BLaER1 treated with 17β-estradiol and CSF1 and Interleukin-3, amounts not matched to agents 10 nM and 100 nM (cell line): ENCODE data around the gene ATF6.

Experiments
- H3K27ac ChIP-seq, 11 experiments: shearing (Covaris generic); formaldehyde crosslinking; 2 replicates each; pipeline ENCODE4 v1.8.1; 2022
- H3K27me3 ChIP-seq, 11 experiments: shearing (Covaris generic); formaldehyde crosslinking; 2 replicates each; pipeline ENCODE4 v1.8.1; 2022
- H3K36me3 ChIP-seq, 11 experiments: shearing (Covaris generic); formaldehyde crosslinking; 2 replicates each; pipeline ENCODE4 v1.8.1; 2022
- H3K4me1 ChIP-seq, 10 experiments: shearing (Covaris generic); formaldehyde crosslinking; 2 replicates each; pipeline ENCODE4 v1.8.1; 2022
- H3K4me2 ChIP-seq, 11 experiments: shearing (Covaris generic); formaldehyde crosslinking; 2 replicates each; pipeline ENCODE4 v1.8.1; 2022
- H3K4me3 ChIP-seq, 10 experiments: shearing (Covaris generic); formaldehyde crosslinking; 2 replicates each; pipeline ENCODE4 v1.8.1; 2022
- H3K9ac ChIP-seq, 11 experiments: shearing (Covaris generic); formaldehyde crosslinking; 2 replicates each; pipeline ENCODE4 v1.8.1; 2022
- H3K9me3 ChIP-seq, 11 experiments: shearing (Covaris generic); formaldehyde crosslinking; replicated peaks in 1 of 11; 2 replicates each; pipeline ENCODE4 v1.8.1; 2022
- H4K20me1 ChIP-seq, 11 experiments: shearing (Covaris generic); formaldehyde crosslinking; 2 replicates each; pipeline ENCODE4 v1.8.1; 2022
- Cebpa-rat ChIP-seq, 11 experiments: shearing (Covaris generic); IDR thresholded peaks; 2 replicates each; pipeline ENCODE4 v1.8.1; 2022

ATF6 gene

GRCh38 chr1:161868832-161869231 is 102.7 kb downstream of the ATF6 start:
- H3K9ac ChIP-seq, result no peak overlapping the region
- no peak overlapping the region for H3K4me3 ChIP-seq
- no peaks in the 10 kb centered on the region for H3K27me3 ChIP-seq
- H4K20me1 ChIP-seq, result 0 out of 22 replicates have a peak, but pooled peaks cover 0 to 4% (median 0%) of the 10 kb centered on the region in 11 experiments
- no peak for TF ChIP-seq Cebpa-rat (IDR thresholded peaks at IDR 0.05)
- H3K36me3 ChIP-seq, result peaks cover 14 to 85% (median 46%) of the 10 kb centered on the region in 11 experiments
- H3K4me1 ChIP-seq, result no peaks in the 10 kb centered on the region
- H3K4me2 ChIP-seq, result no peak overlapping the region
- H3K9me3 ChIP-seq, result no peaks in the 10 kb centered on the region
- H3K27ac ChIP-seq, result no peak overlapping the region

GRCh38 chr1:161869291-161869690 is 103.2 kb downstream of the ATF6 start:
- Histone ChIP-seq H3K9me3 (no peaks in the 10 kb centered on the region), H3K4me1 (no peaks in the 10 kb centered on the region), H4K20me1 (peaks cover 0 to 4% (median 0%) of the 10 kb centered on the region in 11 experiments; a peak in 1 of 22 replicates), H3K4me2 (no peak overlapping the region), H3K27ac (no peak overlapping the region), H3K36me3 (peaks cover 9 to 85% (median 41%) of the 10 kb centered on the region in 11 experiments), H3K27me3 (no peaks in the 10 kb centered on the region), H3K4me3 (no peak overlapping the region), H3K9ac (no peak overlapping the region)
- no peak for TF ChIP-seq Cebpa-rat (IDR thresholded peaks at IDR 0.05)

GRCh38 chr1:161872506-161872905 is 106.4 kb downstream of the ATF6 start:
- Histone ChIP-seq H3K4me1 (no peaks in the 10 kb centered on the region), H3K9ac (no peak overlapping the region), H3K4me3 (no peak overlapping the region), H4K20me1 (peaks cover 0 to 4% (median 0%) of the 10 kb centered on the region in 11 experiments; a peak in 1 of 22 replicates), H3K27ac (no peak overlapping the region), H3K9me3 (no peaks in the 10 kb centered on the region), H3K36me3 (peaks cover 0 to 81% (median 20%) of the 10 kb centered on the region in 11 experiments; a peak in 15 of 22 replicates), H3K27me3 (no peaks in the 10 kb centered on the region), H3K4me2 (no peak overlapping the region)
- no peak for TF ChIP-seq Cebpa-rat (IDR thresholded peaks at IDR 0.05)

- Histone ChIP-seq H3K4me1 (peaks cover 0 to 3% (median 0%) of the 10 kb centered on the region in 10 experiments; a peak in 3 of 20 replicates), H3K9me3 (no peaks in the 10 kb centered on the region), H3K4me3 (no peak overlapping the region), H3K36me3 (peaks cover 0 to 69% (median 10%) of the 10 kb centered on the region in 11 experiments; a peak in 10 of 22 replicates), H3K4me2 (no peak overlapping the region), H4K20me1 (peaks cover 0 to 10% (median 0%) of the 10 kb centered on the region in 11 experiments; a peak in 2 of 22 replicates), H3K27ac (no peak overlapping the region), H3K27me3 (no peaks in the 10 kb centered on the region), H3K9ac (no peak overlapping the region)
- no peak for TF ChIP-seq Cebpa-rat (IDR thresholded peaks at IDR 0.05)
These were observed 113.1 kb downstream of the ATF6 start for GRCh38 chr1:161879261-161879660.

GRCh38 chr1:161884475-161884874 is 118.4 kb downstream of the ATF6 start:
- H3K36me3 ChIP-seq, result peaks cover 21 to 58% (median 30%) of the 10 kb centered on the region in 11 experiments; a peak in 21 of 22 replicates
- peaks cover 0 to 14% (median 3%) of the 10 kb centered on the region in 10 experiments; a peak in 10 of 20 replicates for H3K4me1 ChIP-seq
- H4K20me1 ChIP-seq, result peaks cover 0 to 13% (median 0%) of the 10 kb centered on the region in 11 experiments; a peak in 2 of 22 replicates
- no peak overlapping the region for H3K27ac ChIP-seq
- no peak for TF ChIP-seq Cebpa-rat (IDR thresholded peaks at IDR 0.05)
- no peak overlapping the region for H3K4me3 ChIP-seq
- H3K9ac ChIP-seq, result no peak overlapping the region
- H3K27me3 ChIP-seq, result no peaks in the 10 kb centered on the region
- H3K4me2 ChIP-seq, result peak overlapping the region in 5 of 11 experiments; percentile 10 to 43 (median 19); a peak in 7 of 22 replicates
- H3K9me3 ChIP-seq, result no peaks in the 10 kb centered on the region

- Histone ChIP-seq H3K27me3 (no peaks in the 10 kb centered on the region), H3K9me3 (peaks cover 0 to 2% (median 0%) of the 10 kb centered on the region in 11 experiments; a peak in 3 of 22 replicates), H3K27ac (no peak overlapping the region), H4K20me1 (peaks cover 0 to 13% (median 0%) of the 10 kb centered on the region in 11 experiments; a peak in 2 of 22 replicates), H3K4me3 (no peak overlapping the region), H3K4me2 (peak overlapping the region in 6 of 11 experiments; percentile 4 to 43 (median 19); a peak in 8 of 22 replicates), H3K4me1 (peaks cover 0 to 14% (median 3%) of the 10 kb centered on the region in 10 experiments; a peak in 10 of 20 replicates), H3K36me3 (peaks cover 24 to 58% (median 35%) of the 10 kb centered on the region in 11 experiments; a peak in 21 of 22 replicates), H3K9ac (no peak overlapping the region)
- TF ChIP-seq Cebpa-rat (IDR thresholded peaks at IDR 0.05), result no peak
These were observed 118.9 kb downstream of the ATF6 start for GRCh38 chr1:161885003-161885402.

GRCh38 chr1:161885759-161886158 is 119.6 kb downstream of the ATF6 start:
- no peak overlapping the region for H3K27ac ChIP-seq
- H3K4me2 ChIP-seq, result no peak overlapping the region
- peaks cover 0 to 14% (median 3%) of the 10 kb centered on the region in 10 experiments; a peak in 10 of 20 replicates for H3K4me1 ChIP-seq

GRCh38 chr1:161886589-161886988 is 120.5 kb downstream of the ATF6 start:
- H3K4me2 ChIP-seq, result no peak overlapping the region
- H3K36me3 ChIP-seq, result peaks cover 40 to 58% (median 47%) of the 10 kb centered on the region in 11 experiments
- H3K9ac ChIP-seq, result no peak overlapping the region
- no peak overlapping the region for H3K27ac ChIP-seq
- no peak overlapping the region for H3K4me3 ChIP-seq
- peaks cover 0 to 15% (median 11%) of the 10 kb centered on the region in 11 experiments; a peak in 17 of 22 replicates for H3K9me3 ChIP-seq
- H3K27me3 ChIP-seq, result no peaks in the 10 kb centered on the region
- peaks cover 0 to 14% (median 3%) of the 10 kb centered on the region in 10 experiments; a peak in 10 of 20 replicates for H3K4me1 ChIP-seq
- H4K20me1 ChIP-seq, result peaks cover 0 to 3% (median 0%) of the 10 kb centered on the region in 11 experiments; a peak in 2 of 22 replicates
- no peak for TF ChIP-seq Cebpa-rat (IDR thresholded peaks at IDR 0.05)

More at GRCh38 chr1:161885759-161886158, 119.6 kb downstream of the ATF6 start:
- Histone ChIP-seq H3K36me3 (peaks cover 31 to 58% (median 42%) of the 10 kb centered on the region in 11 experiments), H4K20me1 (peaks cover 0 to 10% (median 0%) of the 10 kb centered on the region in 11 experiments; a peak in 2 of 22 replicates), H3K27me3 (no peaks in the 10 kb centered on the region), H3K4me3 (no peak overlapping the region), H3K9me3 (peaks cover 0 to 9% (median 6%) of the 10 kb centered on the region in 11 experiments; a peak in 17 of 22 replicates), H3K9ac (no peak overlapping the region)
- no peak for TF ChIP-seq Cebpa-rat (IDR thresholded peaks at IDR 0.05)

GRCh38 chr1:161887730-161888287 is 121.7 kb downstream of the ATF6 start:
- Histone ChIP-seq H3K4me2 (no peak overlapping the region), H3K4me1 (peaks cover 0 to 14% (median 4%) of the 10 kb centered on the region in 10 experiments; a peak in 14 of 20 replicates), H3K36me3 (peaks cover 41 to 63% (median 50%) of the 10 kb centered on the region in 11 experiments), H3K27ac (no peak overlapping the region), H3K27me3 (no peaks in the 10 kb centered on the region), H3K4me3 (no peak overlapping the region), H4K20me1 (peaks cover 0 to 3% (median 0%) of the 10 kb centered on the region in 11 experiments; a peak in 2 of 22 replicates), H3K9ac (no peak overlapping the region), H3K9me3 (peaks cover 0 to 15% (median 11%) of the 10 kb centered on the region in 11 experiments; a peak in 17 of 22 replicates)
- no peak for TF ChIP-seq Cebpa-rat (IDR thresholded peaks at IDR 0.05)
